Measurements from ENCODE around the gene NAT10. TPM values are rescaled to one million over a fixed set of nuclear protein-coding genes. Genes with fewer than 3 reads are reported as not detected.
A peak's percentile ranks its signal among the peaks of the same experiment; 100 is the strongest.
"Not testable (repeated sequence)": the region's sequence is repeated elsewhere in the genome, so short reads cannot be mapped to it uniquely, and the experiment has no call there.

Gene NAT10
- 46.9 and 63.5 TPM in 2 replicates for total RNA-seq (ENCODE audit: low replicate concordance)
- long read RNA-seq, full-length matches to known transcripts = 80 of 118 reads
- long read RNA-seq, partial matches to known transcripts = 30 of 118 reads
- long read RNA-seq, other reads (novel, unspliced or antisense) = 8 of 118 reads

- H3K36me3 Mint-ChIP-seq = peaks cover 14% of the 10 kb centered on the region
- H3K9me3 Mint-ChIP-seq = no peaks in the 10 kb centered on the region
- peak; percentile 97 for DNase-seq (ENCODE audit: extremely low spot score, unreplicated experiment)
- TF ChIP-seq CTCF (conservative IDR thresholded peaks at IDR 0.05) = peak; percentile 33
- H3K4me1 Mint-ChIP-seq (ENCODE audit: unreplicated experiment) = peaks cover 24% of the 10 kb centered on the region
- peak within 1 kb of the TSS; percentile 98 for H3K4me3 Mint-ChIP-seq
- peaks cover 4% of the 10 kb centered on the region for H3K27me3 Mint-ChIP-seq
- H3K27ac Mint-ChIP-seq = peak within 1 kb of the TSS; percentile 99
Measured at GRCh38 chr11:34105079-34105956, at the start of gene NAT10. Gene NAT10, plus strand, starts transcription at chr11:34105629. Its CDS starts 2,597 bp downstream, at chr11:34108226.

GRCh38 chr11:34056672-34057071, 48.8 kb upstream of the NAT10 start:
- no peak for DNase-seq (ENCODE audit: extremely low spot score, unreplicated experiment)
- Mint-ChIP-seq H3K27ac (no peak overlapping the region), H3K36me3 (peaks cover 34% of the 10 kb centered on the region), H3K9me3 (no peaks in the 10 kb centered on the region), H3K4me1 (ENCODE audit: unreplicated experiment) (peaks cover 30% of the 10 kb centered on the region), H3K27me3 (no peaks in the 10 kb centered on the region), H3K4me3 (peak overlapping the region; percentile 67)
- TF ChIP-seq CTCF (conservative IDR thresholded peaks at IDR 0.05) = no peak

GRCh38 chr11:34063061-34063795, 42.2 kb upstream of the NAT10 start:
- Mint-ChIP-seq H3K36me3 (peaks cover 40% of the 10 kb centered on the region), H3K27ac (no peak overlapping the region)
- TF ChIP-seq CTCF (conservative IDR thresholded peaks at IDR 0.05) = no peak

GRCh38 chr11:34064291-34064690, 41.1 kb upstream of the NAT10 start:
- DNase-seq (ENCODE audit: extremely low spot score, unreplicated experiment) = no peak
- Mint-ChIP-seq H3K27me3 (no peaks in the 10 kb centered on the region), H3K4me1 (ENCODE audit: unreplicated experiment) (peaks cover 34% of the 10 kb centered on the region), H3K9me3 (no peaks in the 10 kb centered on the region), H3K27ac (peak overlapping the region; percentile 42), H3K36me3 (peaks cover 32% of the 10 kb centered on the region), H3K4me3 (no peak overlapping the region)
- no peak for TF ChIP-seq CTCF (conservative IDR thresholded peaks at IDR 0.05)

More at GRCh38 chr11:34063061-34063795, 42.2 kb upstream of the NAT10 start:
- DNase-seq (ENCODE audit: extremely low spot score, unreplicated experiment) = no peak
- H3K4me3 Mint-ChIP-seq = no peak overlapping the region
- no peaks in the 10 kb centered on the region for H3K27me3 Mint-ChIP-seq
- H3K4me1 Mint-ChIP-seq (ENCODE audit: unreplicated experiment) = peaks cover 40% of the 10 kb centered on the region
- H3K9me3 Mint-ChIP-seq = no peaks in the 10 kb centered on the region

GRCh38 chr11:34065505-34066203, 39.8 kb upstream of the NAT10 start:
- Mint-ChIP-seq H3K27ac (no peak overlapping the region), H3K9me3 (no peaks in the 10 kb centered on the region), H3K4me3 (no peak overlapping the region), H3K4me1 (ENCODE audit: unreplicated experiment) (peaks cover 30% of the 10 kb centered on the region), H3K27me3 (no peaks in the 10 kb centered on the region), H3K36me3 (peaks cover 28% of the 10 kb centered on the region)
- TF ChIP-seq CTCF (conservative IDR thresholded peaks at IDR 0.05) = peak; percentile 48
- no peak for DNase-seq (ENCODE audit: extremely low spot score, unreplicated experiment)

- Mint-ChIP-seq H3K36me3 (peaks cover 28% of the 10 kb centered on the region), H3K4me1 (ENCODE audit: unreplicated experiment) (peaks cover 30% of the 10 kb centered on the region)
- H3K9me3 Mint-ChIP-seq; H3K4me3 Mint-ChIP-seq; H3K27me3 Mint-ChIP-seq; DNase-seq (ENCODE audit: extremely low spot score, unreplicated experiment); H3K27ac Mint-ChIP-seq: not testable (repeated sequence)
Measured at GRCh38 chr11:34066766-34067165, 38.7 kb upstream of the NAT10 start.

All from type B pancreatic cell (in vitro differentiated cells).